Small intestine (tissue), 7 donors: ENCODE results near the gene TNFRSF25. TPM values are rescaled to one million over a fixed set of nuclear protein-coding genes. Genes with fewer than 3 reads are reported as not detected.

Experiments used
- DNase-seq, 2 donors: peaks; one replicate each; pipeline versions ENCODE4 v3.0.0 to v3.0.0-alpha.2; 2013
- FAIRE-seq: peaks from 2 replicates; lab custom pipeline; 2012; peaks lifted over from hg19 to GRCh38; lab: Jason Lieb, UNC
- H3K27ac ChIP-seq, 3 donors: one replicate each; pipeline ENCODE4 v1.5.1; 2013; ENCODE audit warnings: low read length in 2 of 3, mild to moderate bottlenecking in 2 of 3, control low read depth in 1 of 3, inconsistent platforms in 1 of 3, low read depth in 1 of 3, moderate library complexity in 1 of 3
- H3K27me3 ChIP-seq, 3 donors: one replicate each; pipeline ENCODE4 v1.6.1; 2013; ENCODE audit warnings: low read length in 3 of 3, inconsistent platforms in 1 of 3; ENCODE audit not compliant: control insufficient read depth in 3 of 3, insufficient read depth in 3 of 3
- H3K36me3 ChIP-seq, 3 donors: one replicate each; pipeline ENCODE4 v1.6.1; 2013; ENCODE audit warnings: low read length in 3 of 3, inconsistent platforms in 1 of 3, low read depth in 1 of 3, mild to moderate bottlenecking in 1 of 3, moderate library complexity in 1 of 3; ENCODE audit not compliant: control insufficient read depth in 3 of 3, insufficient read depth in 2 of 3
- H3K4me1 ChIP-seq, 3 donors: one replicate each; pipeline ENCODE4 v1.6.1; 2013; ENCODE audit warnings: low read length in 2 of 3, inconsistent platforms in 1 of 3, low read depth in 1 of 3, mild to moderate bottlenecking in 1 of 3, moderate library complexity in 1 of 3; ENCODE audit not compliant: control insufficient read depth in 3 of 3, insufficient read depth in 2 of 3
- H3K4me3 ChIP-seq, 3 donors: one replicate each; pipeline ENCODE4 v1.5.1; 2013; ENCODE audit warnings: low read length in 3 of 3, control low read depth in 1 of 3, inconsistent platforms in 1 of 3, low read depth in 1 of 3, mild to moderate bottlenecking in 1 of 3, moderate library complexity in 1 of 3
- H3K9me3 ChIP-seq, 2 donors: one replicate each; pipeline ENCODE4 v1.6.1; 2013; ENCODE audit warnings: low read depth in 1 of 2, low read length in 1 of 2; ENCODE audit not compliant: control insufficient read depth in 2 of 2, insufficient read depth in 1 of 2
- WGBS, 3 donors: extraction: QIAGEN DNeasy Blood & Tissue Kit; methylation state at CpG; one replicate each; pipeline ENCODE4 v1.1.7; 2013; 5-methylcytosine and 5-hydroxymethylcytosine counted together
- polyA plus RNA-seq, 4 donors: library from polyadenylated mRNA; stranded (reverse) in 3 of 4; unstranded in 1 of 4; fragments of 200-250 nt in 3 of 4; fragments of 120-200 nt in 1 of 4; gene quantifications; one replicate each; pipeline versions ENCODE4 v1.2.1 to v1.2.3, GENCODE V29; 2013
- donor health status: healthy with polysubstance abuse.
- donor health status: control.
- donor health status: control.
- donor health status: Bipolar disorder and iron deficiency.
- donor health status: healthy.

The TNFRSF25 gene
- polyA plus RNA-seq, 4 donors, result 23.0 to 52.7 (median 33.2) TPM

DNA sequence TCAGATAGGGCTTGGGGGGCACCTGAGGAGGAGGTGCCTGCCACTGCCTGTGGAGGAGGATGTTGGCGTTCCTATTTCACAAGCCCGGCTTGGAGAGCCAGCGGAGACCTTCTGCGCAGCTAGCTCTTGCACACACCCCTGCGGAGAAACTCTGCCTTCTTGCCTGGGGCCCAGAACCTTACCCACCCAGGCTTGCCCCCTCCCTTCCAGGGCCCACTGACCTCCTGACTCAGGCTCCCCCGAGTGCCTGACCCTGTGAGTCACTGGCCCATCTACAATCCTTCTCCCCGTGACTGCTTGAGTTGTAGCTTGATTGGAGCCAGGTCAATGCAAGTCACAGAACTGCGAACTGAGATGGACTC is 49.7 kb downstream of the TNFRSF25 start:
- FAIRE-seq, result no peak
- WGBS, 3 donors, result 74 to 76% (median 75%) methylated on average over 8 of the region's 8 CpGs
- no peak for DNase-seq
- Histone ChIP-seq H3K27ac (no peak overlapping the region), H3K4me3 (no peak overlapping the region), H3K9me3 (no peaks in the 10 kb centered on the region), H3K27me3 (peaks cover 7 to 56% (median 39%) of the 10 kb centered on the region in 3 donors), H3K4me1 (peaks cover 2 to 40% (median 7%) of the 10 kb centered on the region in 3 donors), H3K36me3 (no peaks in the 10 kb centered on the region)

GRCh38 chr1:6414881-6415626 is 50.9 kb downstream of the TNFRSF25 start:
- DNase-seq (peak; percentile 38 to 83), FAIRE-seq (no peak)
- Histone ChIP-seq H3K4me3 (no peak overlapping the region), H3K9me3 (no peaks in the 10 kb centered on the region), H3K4me1 (peaks cover 2 to 32% (median 6%) of the 10 kb centered on the region in 3 donors), H3K27ac (peak overlapping the region in 1 of 3 donors; percentile 22), H3K36me3 (no peaks in the 10 kb centered on the region), H3K27me3 (peaks cover 3 to 44% (median 30%) of the 10 kb centered on the region in 3 donors)
- 15 to 40% (median 25%) methylated on average over 17 of the region's 17 CpGs for WGBS, 3 donors

DNA sequence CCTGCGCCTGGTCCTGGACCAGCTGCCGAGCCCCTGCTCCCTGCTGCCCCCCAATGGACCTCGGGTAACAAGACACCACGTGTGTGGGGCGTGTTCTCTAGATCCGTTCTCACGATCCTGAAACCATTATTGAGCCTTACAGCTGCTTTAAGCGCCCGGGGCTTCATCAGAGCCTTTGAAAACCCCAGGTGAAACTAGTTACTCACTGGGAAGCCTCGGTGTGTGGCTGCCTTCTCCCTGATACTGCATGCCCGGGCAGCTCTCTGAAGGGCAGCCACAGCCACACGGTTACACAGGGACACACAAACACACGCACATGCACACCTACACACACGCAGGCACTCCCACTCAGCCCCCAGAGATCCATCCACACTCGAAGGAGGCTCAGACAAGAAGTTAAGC is 51.5 kb downstream of the TNFRSF25 start:
- H3K9me3 ChIP-seq, result no peaks in the 10 kb centered on the region
- no peak overlapping the region for H3K4me3 ChIP-seq
- peaks cover 0 to 38% (median 28%) of the 10 kb centered on the region in 3 donors for H3K27me3 ChIP-seq
- no peaks in the 10 kb centered on the region for H3K36me3 ChIP-seq
- WGBS, 3 donors, result 1 to 5% (median 3%) methylated on average over 15 of the region's 15 CpGs
- DNase-seq, result peak; percentile 62 to 73
- no peak for FAIRE-seq
- peaks cover 2 to 30% (median 3%) of the 10 kb centered on the region in 3 donors for H3K4me1 ChIP-seq
- H3K27ac ChIP-seq, result peak overlapping the region in 1 of 3 donors; percentile 22

- Histone ChIP-seq H3K9me3 (no peaks in the 10 kb centered on the region), H3K4me1 (peaks cover 0 to 22% (median 3%) of the 10 kb centered on the region in 3 donors), H3K27me3 (peaks cover 0 to 24% (median 16%) of the 10 kb centered on the region in 3 donors), H3K27ac (no peak overlapping the region), H3K36me3 (no peaks in the 10 kb centered on the region), H3K4me3 (no peak overlapping the region)
- DNase-seq (peak in 1 of 2 donors; percentile 15), FAIRE-seq (no peak)
- 32 to 44% (median 40%) methylated on average over 6 of the region's 6 CpGs for WGBS, 3 donors
Observed at GRCh38 chr1:6412896-6413295, 53.1 kb downstream of the TNFRSF25 start.

Other genes starting within 250 kb of the TNFRSF25 start
- gene ICMT, start 230.2 kb downstream of the TNFRSF25 start, polyA plus RNA-seq, result 10 to 100 TPM; 16.5 to 51.7 (median 31.4) TPM
- gene HES3, start 222.0 kb downstream of the TNFRSF25 start, polyA plus RNA-seq, result not detected
- gene GPR153, start 205.1 kb downstream of the TNFRSF25 start, polyA plus RNA-seq, result 10 to 100 TPM in 3 of 4 donors, 1 to 10 TPM in 1; 6.5 to 34.9 (median 22.3) TPM
- 10 to 100 TPM; 20.3 to 93.8 (median 73.7) TPM for gene ACOT7, start 72.4 kb downstream of the TNFRSF25 start, polyA plus RNA-seq
- gene HES2, start 46.3 kb downstream of the TNFRSF25 start, polyA plus RNA-seq, result 1 to 10 TPM in 3 of 4 donors, under 1 TPM in 1; 0.55 to 2.2 (median 1.6) TPM
- gene ESPN, start 41.4 kb downstream of the TNFRSF25 start, polyA plus RNA-seq, result 100 to 1,000 TPM in 3 of 4 donors, 10 to 100 TPM in 1; 83.5 to 356 (median 285) TPM
- 10 to 100 TPM in 2 of 4 donors, 1 to 10 TPM in 2; 2.4 to 13.5 (median 7.1) TPM for gene PLEKHG5, start 25.5 kb upstream of the TNFRSF25 start, polyA plus RNA-seq
- 10 to 100 TPM in 1 of 4 donors, 1 to 10 TPM in 3; 1.6 to 12.1 (median 3.9) TPM for gene NOL9, start 88.3 kb upstream of the TNFRSF25 start, polyA plus RNA-seq
- gene TAS1R1, start 89.1 kb upstream of the TNFRSF25 start, polyA plus RNA-seq, result under 1 TPM in 3 of 4 donors, not detected in 1; 0.07 to 0.27 (median 0.13) TPM
- 100 to 1,000 TPM in 2 of 4 donors, 10 to 100 TPM in 2; 19.9 to 164 (median 81.8) TPM for gene ZBTB48, start 113.8 kb upstream of the TNFRSF25 start, polyA plus RNA-seq
- 10 to 100 TPM in 1 of 4 donors, 1 to 10 TPM in 3; 3.1 to 10.5 (median 6.4) TPM for gene KLHL21, start 136.7 kb upstream of the TNFRSF25 start, polyA plus RNA-seq
- gene PHF13, start 147.6 kb upstream of the TNFRSF25 start, polyA plus RNA-seq, result 10 to 100 TPM in 1 of 4 donors, 1 to 10 TPM in 3; 4.0 to 13.4 (median 4.8) TPM
- gene THAP3, start 158.7 kb upstream of the TNFRSF25 start, polyA plus RNA-seq, result 10 to 100 TPM; 14.3 to 35.1 (median 18.0) TPM
- 10 to 100 TPM; 37.8 to 52.6 (median 40.3) TPM for gene DNAJC11, start 235.6 kb upstream of the TNFRSF25 start, polyA plus RNA-seq